CD14-positive monocyte (primary cell): Measurements from ENCODE around the gene FARP2. TPM values are rescaled to one million over a fixed set of nuclear protein-coding genes. Genes with fewer than 3 reads are reported as not detected.

Source experiments
- DNase-seq, 3 donors: peaks; one replicate each; pipeline ENCODE4 v3.0.0-alpha.2; 2011 to 2022
- H2AFZ ChIP-seq: 2 replicates; pipeline ENCODE4 v1.6.0; 2012; ENCODE audit warnings: mild to moderate bottlenecking, low read depth, low read length, inconsistent platforms; ENCODE audit not compliant: insufficient read depth, poor library complexity, severe bottlenecking
- H3K27ac ChIP-seq, 2 donors: 1 replicate in 1 of 2; 2 replicates in 1 of 2; pipeline ENCODE4 v1.5.1; 2012 to 2013; ENCODE audit warnings: low read length in 2 of 2, control low read depth in 1 of 2, inconsistent platforms in 1 of 2, low read depth in 1 of 2, mild to moderate bottlenecking in 1 of 2
- H3K27me3 ChIP-seq, 2 donors: one replicate each; pipeline versions ENCODE4 v1.6.0 to v1.6.1; 2011 to 2013; ENCODE audit warnings: low read length in 2 of 2; ENCODE audit not compliant: control insufficient read depth in 2 of 2, insufficient read depth in 2 of 2
- H3K36me3 ChIP-seq, 2 donors: replicated peaks in 1 of 2; 1 replicate in 1 of 2; 2 replicates in 1 of 2; pipeline versions ENCODE4 v1.5.1 to v1.6.1; 2012 to 2013; ENCODE audit warnings: low read length in 2 of 2, control low read depth in 1 of 2, inconsistent platforms in 1 of 2, mild to moderate bottlenecking in 1 of 2; ENCODE audit not compliant: insufficient read depth in 2 of 2, control insufficient read depth in 1 of 2
- H3K4me1 ChIP-seq, 2 donors: 1 replicate in 1 of 2; 2 replicates in 1 of 2; pipeline versions ENCODE4 v1.5.1 to v1.6.1; 2012 to 2013; ENCODE audit warnings: low read length in 2 of 2, control low read depth in 1 of 2, inconsistent platforms in 1 of 2, mild to moderate bottlenecking in 1 of 2, moderate library complexity in 1 of 2; ENCODE audit not compliant: insufficient read depth in 2 of 2, control insufficient read depth in 1 of 2
- H3K4me2 ChIP-seq: replicated peaks from 2 replicates; pipeline ENCODE3; 2012; ENCODE audit warnings: low read length, moderate library complexity, mild to moderate bottlenecking; ENCODE audit not compliant: poor library complexity, severe bottlenecking; ENCODE audit errors: extremely low read depth
- H3K4me3 ChIP-seq, 3 experiments: fragments of 200-600 bp in 1 of 3; sonication (generic) in 1 of 3; replicated peaks in 1 of 3; 1 replicate in 2 of 3; 2 replicates in 1 of 3; pipeline ENCODE4 v1.5.1; 2011 to 2013; ENCODE audit warnings: low read length in 3 of 3, mild to moderate bottlenecking in 3 of 3, control low read depth in 2 of 3, low read depth in 2 of 3, inconsistent platforms in 1 of 3, moderate library complexity in 1 of 3
- H3K79me2 ChIP-seq: 2 replicates; pipeline ENCODE4 v1.6.0; 2012; ENCODE audit warnings: mild to moderate bottlenecking, control low read depth, inconsistent platforms, low read length, moderate library complexity; ENCODE audit not compliant: insufficient read depth
- H3K9ac ChIP-seq: 2 replicates; pipeline ENCODE4 v1.6.0; 2017; ENCODE audit warnings: low read length, mild to moderate bottlenecking; ENCODE audit not compliant: insufficient read depth, poor library complexity, severe bottlenecking
- H3K9me3 ChIP-seq, 2 donors: replicated peaks in 1 of 2; 1 replicate in 1 of 2; 2 replicates in 1 of 2; pipeline versions ENCODE4 v1.5.1 to v1.6.1; 2012 to 2013; ENCODE audit warnings: low read length in 2 of 2, control low read depth in 1 of 2; ENCODE audit not compliant: control insufficient read depth in 1 of 2, insufficient read depth in 1 of 2
- H4K20me1 ChIP-seq: 2 replicates; pipeline ENCODE4 v1.6.0; 2012; ENCODE audit warnings: mild to moderate bottlenecking, low read length, control low read depth, moderate library complexity; ENCODE audit not compliant: insufficient read depth
- H3K27ac Mint-ChIP-seq, 7 donors: one replicate each; pipeline ENCODE4 v1.8.0; 2020; ENCODE audit warnings: mild to moderate bottlenecking in 7 of 7, mixed read lengths in 7 of 7, moderate library complexity in 6 of 7, inconsistent platforms in 2 of 7
- H3K27me3 Mint-ChIP-seq, 3 donors: one replicate each; pipeline ENCODE4 v1.8.0; 2021 to 2022; ENCODE audit warnings: low read depth in 3 of 3, mild to moderate bottlenecking in 3 of 3, mixed read lengths in 3 of 3, moderate library complexity in 3 of 3, inconsistent platforms in 1 of 3
- H3K36me3 Mint-ChIP-seq, 2 donors: one replicate each; pipeline ENCODE4 v1.8.0; 2020; ENCODE audit warnings: mixed read lengths in 2 of 2, inconsistent platforms in 1 of 2, mild to moderate bottlenecking in 1 of 2
- H3K4me1 Mint-ChIP-seq: one replicate; pipeline ENCODE4 v1.8.0; 2020; ENCODE audit warnings: mild to moderate bottlenecking, mixed read lengths
- H3K4me3 Mint-ChIP-seq, 2 donors: one replicate each; pipeline ENCODE4 v1.8.0; 2020; ENCODE audit warnings: mild to moderate bottlenecking in 2 of 2, mixed read lengths in 2 of 2, moderate library complexity in 1 of 2
- H3K9me3 Mint-ChIP-seq, 7 donors: one replicate each; pipeline ENCODE4 v1.8.0; 2020 to 2022; ENCODE audit warnings: mixed read lengths in 7 of 7, mild to moderate bottlenecking in 6 of 7, moderate library complexity in 6 of 7, inconsistent platforms in 2 of 7
- CTCF ChIP-seq: fragments of 200-600 bp; IDR thresholded peaks from one replicate; pipeline ENCODE4 v1.8.0; 2022; ENCODE audit warnings: antibody characterized with exemption, mild to moderate bottlenecking
- WGBS: methylation state at CpG from one replicate; pipeline ENCODE4 v1.1.5; 2013; ENCODE audit warnings: missing lambda C conversion rate; ENCODE audit not compliant: insufficient coverage; 5-methylcytosine and 5-hydroxymethylcytosine counted together
- intact Hi-C, 2 donors: fragments of 100-400 bp; cut with micrococcal nuclease; formaldehyde crosslinking; loops; one replicate each; pipeline versions ENCODE4 v1.15.0 to v1.15.1; 2023
- polyA plus RNA-seq, 3 donors: library from polyadenylated mRNA; depleted of rRNA in 1 of 3; unstranded in 2 of 3; stranded (reverse) in 1 of 3; fragments of 300-500 nt in 2 of 3; fragments of >200 nt in 1 of 3; fragmentation: Illumina TruSeq in 2 of 3; gene quantifications; 1 replicate in 2 of 3; 2 replicates in 1 of 3; pipeline ENCODE4 v1.2.3, GENCODE V29; 2012 to 2021

Gene FARP2
- polyA plus RNA-seq, 3 donors = 6.7 to 8.5 (median 7.3) TPM

DNA sequence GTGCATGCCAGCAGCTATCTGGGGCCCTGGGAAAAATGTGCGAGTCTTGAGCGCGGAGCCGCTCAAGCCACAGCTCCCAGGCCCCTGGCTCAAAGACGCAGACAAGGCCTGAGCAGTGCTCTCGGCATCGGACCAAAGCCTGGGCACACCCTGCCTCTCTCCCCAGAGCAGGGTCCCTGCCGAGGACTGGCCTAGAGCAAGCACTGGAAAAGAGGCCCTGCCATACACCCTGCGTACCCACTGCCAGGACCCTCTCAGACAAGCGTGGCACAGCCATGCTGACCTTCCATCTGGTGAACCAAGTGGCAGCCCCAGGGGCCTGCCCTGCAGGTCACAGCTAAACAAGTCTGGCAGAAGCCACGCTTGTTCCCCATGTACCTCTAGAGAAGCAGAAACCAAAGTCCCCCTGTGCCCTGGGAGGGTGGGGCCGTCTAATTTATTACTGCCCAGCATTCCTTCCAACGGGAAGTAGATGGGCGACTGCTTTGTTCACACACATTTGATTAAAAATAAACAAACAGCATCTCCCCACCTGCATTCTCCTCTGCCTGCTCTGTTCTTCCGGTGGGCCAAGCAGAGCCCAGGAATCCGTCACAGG, 138.3 kb downstream of the FARP2 start:
- Histone ChIP-seq H3K36me3 (peaks cover 24 to 52% of the 10 kb centered on the region in 2 donors), H3K27me3 (no peaks in the 10 kb centered on the region), H3K4me1 (no peaks in the 10 kb centered on the region), H3K9me3 (no peaks in the 10 kb centered on the region), H3K27ac (no peak overlapping the region), H3K79me2 (no peaks in the 10 kb centered on the region), H3K9ac (no peak overlapping the region), H3K4me2 (no peak overlapping the region), H2AFZ (no peak overlapping the region), H4K20me1 (no peaks in the 10 kb centered on the region), H3K4me3 (no peak overlapping the region)
- Mint-ChIP-seq H3K36me3 (peaks cover 39 to 55% of the 10 kb centered on the region in 2 donors), H3K27me3 (peaks cover 0 to 2% (median 2%) of the 10 kb centered on the region in 3 donors), H3K4me1 (no peaks in the 10 kb centered on the region), H3K9me3 (no peaks in the 10 kb centered on the region), H3K27ac (no peak overlapping the region), H3K4me3 (no peak overlapping the region)
- intact Hi-C loops = no loop called here
- no peak for TF ChIP-seq CTCF
- no peak for DNase-seq
- WGBS = 97% methylated on average over 16 of the region's 16 CpGs

DNA sequence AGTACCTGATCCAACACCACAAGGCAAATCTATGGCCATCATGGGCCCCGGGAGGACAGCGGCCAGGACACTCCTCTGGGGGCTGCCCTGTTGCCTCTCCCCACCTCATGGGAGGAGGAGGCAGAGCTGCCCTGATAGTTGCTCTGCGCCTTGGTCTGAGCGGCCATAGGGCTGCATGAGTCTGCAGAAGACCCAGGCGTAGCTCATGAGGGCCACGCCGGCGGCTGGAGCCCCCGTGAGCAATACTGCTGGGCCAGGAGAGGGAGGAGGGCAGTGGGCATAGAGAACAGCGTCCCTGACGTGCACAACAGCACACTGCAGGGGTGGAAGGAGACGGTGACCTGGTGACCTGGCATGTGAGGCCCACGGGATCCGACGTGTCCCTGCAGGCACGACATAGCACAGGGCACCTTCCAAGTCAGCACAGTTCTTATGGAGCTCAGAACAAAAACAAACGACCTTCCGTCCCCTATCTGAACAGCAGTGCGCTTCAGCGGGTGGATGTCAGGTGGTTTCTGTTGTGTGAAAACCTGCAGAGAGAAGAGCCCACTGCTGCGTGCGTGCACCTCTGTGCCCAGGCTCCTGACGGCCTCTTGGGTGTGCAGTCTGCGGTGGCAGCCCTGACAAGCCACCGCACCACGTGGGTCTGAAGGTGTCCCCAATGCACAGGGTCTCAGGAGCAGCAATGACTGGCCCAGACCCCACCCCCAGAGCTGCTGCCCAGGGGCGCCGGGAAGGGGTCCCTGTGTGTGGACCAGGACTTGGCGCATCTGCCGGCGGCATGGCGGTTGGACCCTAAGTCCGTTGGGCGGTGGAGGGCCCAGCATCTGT, 139.3 kb downstream of the FARP2 start:
- 95% methylated on average over 33 of the region's 34 CpGs for WGBS
- Histone ChIP-seq H3K9ac (no peak overlapping the region), H3K4me1 (no peaks in the 10 kb centered on the region), H3K27me3 (no peaks in the 10 kb centered on the region), H3K27ac (no peak overlapping the region), H3K36me3 (peaks cover 24 to 60% of the 10 kb centered on the region in 2 donors), H4K20me1 (peaks cover 5% of the 10 kb centered on the region), H3K79me2 (no peaks in the 10 kb centered on the region), H3K4me3 (no peak overlapping the region), H3K4me2 (no peak overlapping the region), H2AFZ (no peak overlapping the region), H3K9me3 (no peaks in the 10 kb centered on the region)
- Mint-ChIP-seq H3K4me3 (no peak overlapping the region), H3K9me3 (no peaks in the 10 kb centered on the region), H3K4me1 (no peaks in the 10 kb centered on the region), H3K36me3 (peaks cover 39 to 65% of the 10 kb centered on the region in 2 donors), H3K27ac (no peak overlapping the region), H3K27me3 (peaks cover 0 to 2% (median 2%) of the 10 kb centered on the region in 3 donors)
- TF ChIP-seq CTCF = no peak
- no peak for DNase-seq
- intact Hi-C loops = no loop called here
